Duodenal mucosa (tissue), 2 donors: ENCODE data around the gene TOP2A.
A peak's percentile ranks its signal among the peaks of the same experiment; 100 is the strongest.

Source experiments
- H3K27ac ChIP-seq: one replicate; pipeline ENCODE4 v1.7.0; 2013; ENCODE audit warnings: low read depth, low read length
- H3K27me3 ChIP-seq, 2 donors: one replicate each; pipeline ENCODE4 v1.7.0; 2013; ENCODE audit warnings: low read length in 2 of 2, control low read depth in 1 of 2; ENCODE audit not compliant: insufficient read depth in 2 of 2, control insufficient read depth in 1 of 2
- H3K36me3 ChIP-seq, 2 donors: one replicate each; pipeline ENCODE4 v1.7.0; 2013; ENCODE audit warnings: low read length in 2 of 2, control low read depth in 1 of 2; ENCODE audit not compliant: insufficient read depth in 2 of 2, control insufficient read depth in 1 of 2
- H3K4me1 ChIP-seq, 2 donors: one replicate each; pipeline ENCODE4 v1.7.0; 2013; ENCODE audit warnings: low read length in 2 of 2, control low read depth in 1 of 2; ENCODE audit not compliant: insufficient read depth in 2 of 2, control insufficient read depth in 1 of 2
- H3K4me3 ChIP-seq, 2 donors: one replicate each; pipeline ENCODE4 v1.7.0; 2013; ENCODE audit warnings: low read length in 2 of 2, low read depth in 1 of 2
- H3K9ac ChIP-seq, 2 donors: one replicate each; pipeline ENCODE4 v1.7.0; 2013; ENCODE audit warnings: low read length in 2 of 2, low read depth in 1 of 2
- H3K9me3 ChIP-seq, 2 donors: one replicate each; pipeline ENCODE4 v1.7.0; 2013; ENCODE audit warnings: low read length in 2 of 2, control low read depth in 1 of 2; ENCODE audit not compliant: control insufficient read depth in 1 of 2

The TOP2A gene

GRCh38 chr17:40346765-40347158 is 70.9 kb downstream of the TOP2A start:
- Histone ChIP-seq H3K36me3 (peaks cover 14 to 31% of the 10 kb centered on the region in 2 donors), H3K27me3 (no peaks in the 10 kb centered on the region), H3K4me3 (peak overlapping the region; percentile 55 to 71), H3K9ac (peak overlapping the region; percentile 76 to 97), H3K27ac (peak overlapping the region; percentile 94), H3K4me1 (peaks cover 73 to 79% of the 10 kb centered on the region in 2 donors), H3K9me3 (no peaks in the 10 kb centered on the region)

GRCh38 chr17:40345994-40346764 is 71.5 kb downstream of the TOP2A start:
- Histone ChIP-seq H3K36me3 (peaks cover 14 to 26% of the 10 kb centered on the region in 2 donors), H3K27ac (peak overlapping the region; percentile 94), H3K4me3 (peak overlapping the region; percentile 83 to 89), H3K9ac (peak overlapping the region; percentile 76 to 97), H3K9me3 (no peaks in the 10 kb centered on the region), H3K4me1 (peaks cover 67 to 73% of the 10 kb centered on the region in 2 donors), H3K27me3 (no peaks in the 10 kb centered on the region)

DNA sequence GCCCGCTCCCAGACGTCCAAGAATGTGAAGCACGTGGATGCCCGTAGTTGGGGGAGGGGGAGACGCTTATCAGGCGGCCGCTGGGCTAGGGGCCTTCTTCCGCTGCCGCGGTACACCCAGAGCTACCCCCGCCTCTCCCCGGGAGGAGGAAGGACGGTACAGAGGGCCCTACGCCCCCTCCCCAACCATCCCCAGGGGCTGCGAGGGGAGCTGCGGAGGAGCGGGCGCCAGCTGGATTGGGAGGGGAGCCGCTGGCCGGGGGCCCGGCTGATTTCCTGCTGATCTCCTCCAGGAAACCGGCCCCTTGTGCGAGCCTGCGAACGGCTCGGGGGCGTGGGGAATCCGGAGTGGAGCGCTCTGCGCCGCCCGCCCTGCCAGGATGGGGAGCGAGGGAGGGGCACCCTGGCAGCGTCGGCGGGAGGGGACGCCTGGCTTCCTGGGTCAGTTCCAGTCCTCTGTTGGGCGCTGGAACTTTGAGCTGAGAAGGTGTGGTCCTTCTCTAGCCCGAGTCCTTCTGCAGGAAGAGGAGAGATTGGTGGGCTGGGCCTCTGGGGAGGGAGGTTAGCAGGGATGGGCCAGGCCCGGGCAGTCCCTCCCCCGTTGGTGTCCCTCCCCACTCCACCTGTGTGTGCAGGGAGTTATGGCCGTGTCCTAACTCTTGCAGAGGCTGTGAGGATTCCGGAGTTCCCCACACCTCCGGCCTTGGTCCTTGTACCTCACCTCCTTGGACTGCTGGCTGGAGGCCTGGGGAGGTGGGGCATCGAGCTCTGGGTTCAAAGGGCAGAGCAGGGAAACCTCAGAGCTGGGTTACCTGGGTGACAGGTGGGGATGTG is 72.3 kb downstream of the TOP2A start:
- peak overlapping the region; percentile 94 for H3K27ac ChIP-seq
- H3K27me3 ChIP-seq, result no peaks in the 10 kb centered on the region
- H3K4me3 ChIP-seq, result peak overlapping the region; percentile 83 to 89
- no peaks in the 10 kb centered on the region for H3K9me3 ChIP-seq
- H3K36me3 ChIP-seq, result peaks cover 14 to 21% of the 10 kb centered on the region in 2 donors
- H3K4me1 ChIP-seq, result peaks cover 68 to 76% of the 10 kb centered on the region in 2 donors
- H3K9ac ChIP-seq, result peak overlapping the region; percentile 76 to 97

- peaks cover 63 to 69% of the 10 kb centered on the region in 2 donors for H3K4me1 ChIP-seq
- H3K27me3 ChIP-seq, result no peaks in the 10 kb centered on the region
- peak overlapping the region; percentile 94 for H3K27ac ChIP-seq
- H3K9me3 ChIP-seq, result no peaks in the 10 kb centered on the region
- peak overlapping the region; percentile 76 to 97 for H3K9ac ChIP-seq
- peaks cover 7 to 14% of the 10 kb centered on the region in 2 donors for H3K36me3 ChIP-seq
- peak overlapping the region; percentile 83 to 89 for H3K4me3 ChIP-seq
Observed at GRCh38 chr17:40344421-40345160, 73.1 kb downstream of the TOP2A start.

DNA sequence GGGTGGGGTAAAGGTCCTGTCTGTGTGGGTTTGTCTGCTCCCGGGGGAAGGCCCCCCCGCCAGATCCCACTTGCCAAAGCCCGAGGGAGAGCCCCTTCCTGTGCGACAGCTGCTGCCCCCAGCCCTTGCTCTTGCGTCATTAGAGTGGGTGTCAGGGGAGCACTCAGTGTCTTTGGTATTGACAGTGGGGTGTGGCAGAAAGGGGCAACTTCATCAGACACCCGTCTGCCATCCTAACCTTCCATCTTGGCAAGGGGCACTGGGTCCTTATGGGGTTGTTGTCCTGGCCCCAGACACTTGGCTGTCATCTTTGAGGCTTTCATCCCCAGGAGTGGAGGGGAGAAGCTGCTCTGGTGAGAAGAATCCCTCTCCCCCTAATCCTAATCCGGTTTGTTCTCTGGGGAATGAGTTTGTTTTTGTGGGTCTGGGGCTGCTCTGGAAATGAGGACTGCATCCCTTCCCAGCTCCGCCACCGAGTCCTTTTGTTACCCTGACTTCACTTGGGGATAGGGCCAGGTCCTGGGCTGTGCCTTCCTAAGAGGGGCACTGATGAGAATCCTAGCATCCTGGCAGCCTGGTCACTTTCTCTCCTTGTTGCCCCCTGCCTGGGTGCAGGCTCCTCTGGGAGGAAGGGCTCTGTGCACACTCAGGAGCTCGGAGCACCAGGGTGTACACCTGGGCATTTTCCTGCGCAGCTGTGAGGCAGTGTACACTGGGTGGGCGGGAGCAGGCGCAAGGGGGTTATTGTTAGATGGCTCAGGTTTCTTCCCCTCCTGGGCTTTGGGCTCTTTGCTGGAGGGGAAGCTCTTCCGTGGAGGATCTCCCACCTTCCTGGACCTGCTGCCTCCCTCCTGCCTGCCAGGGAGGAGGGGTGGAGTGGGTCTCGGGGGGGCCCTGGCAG is 74.2 kb downstream of the TOP2A start:
- H3K4me1 ChIP-seq, result peaks cover 55 to 57% of the 10 kb centered on the region in 2 donors
- H3K9ac ChIP-seq, result peak overlapping the region; percentile 76 to 97
- no peaks in the 10 kb centered on the region for H3K9me3 ChIP-seq
- H3K4me3 ChIP-seq, result peak overlapping the region; percentile 83 to 89
- no peaks in the 10 kb centered on the region for H3K27me3 ChIP-seq
- peak overlapping the region; percentile 94 for H3K27ac ChIP-seq
- peaks cover 0 to 3% of the 10 kb centered on the region in 2 donors for H3K36me3 ChIP-seq

DNA sequence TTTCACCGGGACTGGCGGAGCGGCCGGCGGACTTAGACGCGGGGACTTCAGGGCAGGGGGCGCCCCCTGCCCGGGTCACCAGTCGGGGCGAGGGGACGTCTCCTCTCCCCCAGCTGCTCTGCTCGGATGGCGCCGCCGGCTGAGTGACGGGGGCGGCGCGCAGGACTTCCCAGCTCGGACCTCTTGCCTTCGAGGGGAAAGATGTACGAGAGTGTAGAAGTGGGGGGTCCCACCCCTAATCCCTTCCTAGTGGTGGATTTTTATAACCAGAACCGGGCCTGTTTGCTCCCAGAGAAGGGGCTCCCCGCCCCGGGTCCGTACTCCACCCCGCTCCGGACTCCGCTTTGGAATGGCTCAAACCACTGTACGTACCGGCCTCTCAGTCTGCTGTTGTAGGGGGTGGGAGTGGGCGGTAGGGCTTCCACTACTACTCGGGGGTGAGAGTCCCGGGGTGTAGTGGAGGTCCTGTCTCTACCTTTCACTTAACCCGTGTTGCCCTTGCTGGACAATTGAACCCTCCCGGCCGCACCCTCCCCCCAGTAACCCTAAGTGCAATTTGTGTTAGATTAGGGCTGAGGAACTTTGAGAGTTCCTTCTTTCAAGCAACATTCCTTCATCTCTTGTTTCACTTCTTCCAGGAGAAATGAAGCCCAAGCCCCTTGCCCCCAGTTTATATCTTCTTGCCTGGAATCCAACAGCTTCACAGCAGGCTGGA is 75.0 kb downstream of the TOP2A start:
- Histone ChIP-seq H3K27ac (peak overlapping the region; percentile 94), H3K9me3 (no peaks in the 10 kb centered on the region), H3K4me3 (peak overlapping the region; percentile 83 to 89), H3K9ac (peak overlapping the region; percentile 76 to 97), H3K4me1 (peaks cover 47 to 54% of the 10 kb centered on the region in 2 donors), H3K36me3 (no peaks in the 10 kb centered on the region), H3K27me3 (no peaks in the 10 kb centered on the region)

DNA sequence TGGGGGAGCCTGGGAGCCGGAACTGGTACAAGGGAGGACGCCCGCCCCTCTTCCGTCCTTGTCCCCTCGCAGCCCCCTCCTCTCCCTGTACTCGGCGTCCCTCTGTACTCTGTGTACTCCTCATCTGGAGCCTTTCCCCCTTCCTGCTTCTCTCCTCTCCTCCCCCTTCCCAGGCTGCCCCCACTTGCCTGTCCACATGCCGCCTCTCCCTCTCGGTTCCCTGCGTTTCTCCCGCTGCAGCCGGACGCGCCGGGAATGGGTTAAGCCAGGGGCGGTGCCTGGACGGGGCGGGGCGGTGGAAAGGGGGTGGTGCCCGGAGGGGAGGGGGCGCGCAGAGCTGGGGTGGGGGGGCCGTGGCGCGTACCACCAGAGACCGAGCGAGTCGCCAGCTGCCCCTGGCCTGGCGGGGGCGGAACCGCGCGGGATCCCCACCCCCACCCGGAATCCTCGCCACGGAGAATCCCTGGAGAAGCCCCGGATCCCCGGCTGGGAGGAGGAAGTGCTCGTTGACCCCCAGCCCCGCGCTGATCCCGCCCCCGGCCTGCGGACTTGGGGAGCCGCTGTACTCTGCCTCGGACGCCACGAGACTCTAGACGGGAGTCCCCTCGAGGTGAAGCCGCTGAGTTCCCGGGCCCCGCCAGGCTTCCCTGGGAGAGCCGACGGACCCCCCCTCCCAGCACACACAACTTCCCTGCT is 75.7 kb downstream of the TOP2A start:
- Histone ChIP-seq H3K4me1 (peaks cover 40 to 48% of the 10 kb centered on the region in 2 donors), H3K27me3 (no peaks in the 10 kb centered on the region), H3K9ac (peak overlapping the region; percentile 90 to 97), H3K4me3 (peak overlapping the region; percentile 83 to 89), H3K36me3 (no peaks in the 10 kb centered on the region), H3K9me3 (no peaks in the 10 kb centered on the region), H3K27ac (peak overlapping the region; percentile 94)

DNA sequence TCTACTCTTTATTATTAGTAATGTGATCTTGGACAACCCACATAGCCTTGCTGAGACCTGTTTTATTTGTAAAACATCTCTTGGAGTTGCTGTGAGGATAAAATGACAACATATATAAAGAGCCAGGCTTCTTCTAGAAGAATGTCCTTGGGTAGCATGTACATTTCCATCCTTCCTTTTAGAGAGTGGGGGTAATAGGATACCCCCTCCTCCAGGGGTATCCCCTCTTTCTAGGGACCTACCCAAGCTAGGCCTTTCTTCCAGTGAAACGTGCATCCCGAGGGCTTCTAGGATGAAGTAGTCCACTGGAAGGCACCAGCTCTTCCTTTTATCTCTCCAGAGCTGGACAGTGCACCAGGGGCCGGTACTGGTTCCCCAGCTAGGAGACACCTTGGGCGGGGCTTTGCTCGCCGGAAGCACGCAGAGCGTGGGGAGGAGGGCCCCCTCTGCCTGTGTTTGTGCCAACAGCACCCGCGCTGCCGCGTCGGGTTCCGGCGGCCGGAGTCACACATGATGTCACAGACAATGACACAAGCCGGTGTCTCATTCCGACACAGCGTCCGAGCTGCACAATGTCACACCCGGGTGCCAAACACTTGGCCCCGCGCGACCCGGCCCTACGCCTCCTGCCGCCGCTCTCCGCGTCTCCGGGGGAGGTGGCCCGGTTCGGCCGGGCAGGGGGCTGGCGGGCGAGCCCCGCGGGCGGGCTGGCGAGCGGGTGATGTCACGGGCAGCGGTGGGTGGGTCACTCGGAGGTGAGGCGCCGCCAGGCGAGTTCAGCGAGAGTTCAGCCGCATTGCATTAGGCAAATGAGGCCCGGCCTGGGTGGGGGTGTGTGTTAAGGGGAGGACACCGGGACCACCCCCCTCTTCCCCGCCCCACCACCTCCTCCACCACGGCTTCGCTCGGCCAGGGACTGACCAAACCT is 76.6 kb downstream of the TOP2A start:
- H3K9ac ChIP-seq, result peak overlapping the region; percentile 75 to 90

More for the DNA sequence above, 76.6 kb downstream of the TOP2A start:
- no peaks in the 10 kb centered on the region for H3K9me3 ChIP-seq
- H3K27ac ChIP-seq, result peak overlapping the region; percentile 94
- no peaks in the 10 kb centered on the region for H3K36me3 ChIP-seq
- no peaks in the 10 kb centered on the region for H3K27me3 ChIP-seq
- H3K4me1 ChIP-seq, result peaks cover 31 to 40% of the 10 kb centered on the region in 2 donors
- H3K4me3 ChIP-seq, result peak overlapping the region; percentile 83 to 89
